ENCODE results near the gene KRTAP12-1.

The KRTAP12-1 gene

DNA sequence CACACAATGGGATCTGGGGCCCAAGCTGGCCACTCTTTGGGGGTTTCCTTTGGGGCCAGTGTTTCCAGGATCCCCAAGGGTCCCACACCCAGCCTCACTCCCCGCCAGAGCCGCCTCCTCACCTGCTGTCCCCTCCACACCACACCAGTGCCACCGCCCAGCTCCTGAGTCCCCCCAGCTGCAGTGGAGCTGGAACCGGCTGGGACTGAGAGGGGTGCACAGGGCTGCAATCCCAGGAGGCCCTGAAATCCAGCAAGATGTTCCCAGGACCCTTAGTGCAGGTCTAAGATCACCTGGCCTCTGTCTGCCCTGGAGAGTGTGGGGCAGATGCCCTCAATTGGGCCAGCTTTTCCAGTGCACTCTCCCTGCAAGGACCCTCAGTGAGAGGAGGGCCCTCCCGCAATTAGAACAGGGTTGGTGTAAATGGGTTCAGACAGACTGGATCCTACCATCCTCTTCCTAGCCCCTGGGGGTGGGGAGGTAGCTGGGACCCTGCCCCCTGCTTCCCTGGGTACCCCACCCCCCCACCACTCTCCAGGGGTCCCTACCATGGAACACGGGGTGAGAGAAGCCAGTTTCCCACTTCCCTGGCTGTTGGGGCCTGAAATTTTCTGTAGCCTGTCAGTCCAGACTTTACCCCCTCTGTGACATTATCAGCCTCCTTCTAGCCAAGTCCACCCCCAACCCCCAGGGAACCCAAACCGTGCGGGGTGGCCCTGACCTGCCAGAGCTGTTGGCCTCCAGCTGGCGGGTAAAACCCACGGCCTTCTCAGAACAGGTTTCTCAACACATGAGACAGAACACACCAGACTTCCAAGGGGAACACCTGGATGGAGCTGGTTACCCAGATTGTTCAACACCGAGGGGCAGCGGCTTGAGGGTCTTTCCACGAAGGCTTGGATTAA lies 22.0 kb upstream of the KRTAP12-1 start:
- Histone ChIP-seq H3K27ac (replicated peaks) (no peak overlapping the region), H3K4me3 (replicated peaks; ENCODE audit: insufficient read depth, low read length) (no peak overlapping the region), H3K27me3 (ENCODE audit: insufficient read depth, poor library complexity, severe bottlenecking) (peaks cover 36% of the 10 kb centered on the region)
- TF ChIP-seq GABPA (IDR thresholded peaks at IDR 0.05; ENCODE audit: low read depth) (no peak), SPI1 (IDR thresholded peaks at IDR 0.05; ENCODE audit: borderline replicate concordance, low read depth) (no peak), POLR2AphosphoS5 (IDR thresholded peaks at IDR 0.05; ENCODE audit: low read depth) (no peak)
- TF ChIP-seq, protein P1, sequence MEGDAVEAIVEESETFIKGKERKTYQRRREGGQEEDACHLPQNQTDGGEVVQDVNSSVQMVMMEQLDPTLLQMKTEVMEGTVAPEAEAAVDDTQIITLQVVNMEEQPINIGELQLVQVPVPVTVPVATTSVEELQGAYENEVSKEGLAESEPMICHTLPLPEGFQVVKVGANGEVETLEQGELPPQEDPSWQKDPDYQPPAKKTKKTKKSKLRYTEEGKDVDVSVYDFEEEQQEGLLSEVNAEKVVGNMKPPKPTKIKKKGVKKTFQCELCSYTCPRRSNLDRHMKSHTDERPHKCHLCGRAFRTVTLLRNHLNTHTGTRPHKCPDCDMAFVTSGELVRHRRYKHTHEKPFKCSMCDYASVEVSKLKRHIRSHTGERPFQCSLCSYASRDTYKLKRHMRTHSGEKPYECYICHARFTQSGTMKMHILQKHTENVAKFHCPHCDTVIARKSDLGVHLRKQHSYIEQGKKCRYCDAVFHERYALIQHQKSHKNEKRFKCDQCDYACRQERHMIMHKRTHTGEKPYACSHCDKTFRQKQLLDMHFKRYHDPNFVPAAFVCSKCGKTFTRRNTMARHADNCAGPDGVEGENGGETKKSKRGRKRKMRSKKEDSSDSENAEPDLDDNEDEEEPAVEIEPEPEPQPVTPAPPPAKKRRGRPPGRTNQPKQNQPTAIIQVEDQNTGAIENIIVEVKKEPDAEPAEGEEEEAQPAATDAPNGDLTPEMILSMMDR (IDR thresholded peaks at IDR 0.05; ENCODE audit: insufficient read depth, low read length), result no peak
- TF ChIP-seq, protein P2, sequence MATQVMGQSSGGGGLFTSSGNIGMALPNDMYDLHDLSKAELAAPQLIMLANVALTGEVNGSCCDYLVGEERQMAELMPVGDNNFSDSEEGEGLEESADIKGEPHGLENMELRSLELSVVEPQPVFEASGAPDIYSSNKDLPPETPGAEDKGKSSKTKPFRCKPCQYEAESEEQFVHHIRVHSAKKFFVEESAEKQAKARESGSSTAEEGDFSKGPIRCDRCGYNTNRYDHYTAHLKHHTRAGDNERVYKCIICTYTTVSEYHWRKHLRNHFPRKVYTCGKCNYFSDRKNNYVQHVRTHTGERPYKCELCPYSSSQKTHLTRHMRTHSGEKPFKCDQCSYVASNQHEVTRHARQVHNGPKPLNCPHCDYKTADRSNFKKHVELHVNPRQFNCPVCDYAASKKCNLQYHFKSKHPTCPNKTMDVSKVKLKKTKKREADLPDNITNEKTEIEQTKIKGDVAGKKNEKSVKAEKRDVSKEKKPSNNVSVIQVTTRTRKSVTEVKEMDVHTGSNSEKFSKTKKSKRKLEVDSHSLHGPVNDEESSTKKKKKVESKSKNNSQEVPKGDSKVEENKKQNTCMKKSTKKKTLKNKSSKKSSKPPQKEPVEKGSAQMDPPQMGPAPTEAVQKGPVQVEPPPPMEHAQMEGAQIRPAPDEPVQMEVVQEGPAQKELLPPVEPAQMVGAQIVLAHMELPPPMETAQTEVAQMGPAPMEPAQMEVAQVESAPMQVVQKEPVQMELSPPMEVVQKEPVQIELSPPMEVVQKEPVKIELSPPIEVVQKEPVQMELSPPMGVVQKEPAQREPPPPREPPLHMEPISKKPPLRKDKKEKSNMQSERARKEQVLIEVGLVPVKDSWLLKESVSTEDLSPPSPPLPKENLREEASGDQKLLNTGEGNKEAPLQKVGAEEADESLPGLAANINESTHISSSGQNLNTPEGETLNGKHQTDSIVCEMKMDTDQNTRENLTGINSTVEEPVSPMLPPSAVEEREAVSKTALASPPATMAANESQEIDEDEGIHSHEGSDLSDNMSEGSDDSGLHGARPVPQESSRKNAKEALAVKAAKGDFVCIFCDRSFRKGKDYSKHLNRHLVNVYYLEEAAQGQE (IDR thresholded peaks at IDR 0.05; ENCODE audit: insufficient replicate concordance, low read depth), result no peak
- no peak for DNase-seq (ENCODE audit: low read depth in 1 of 2, low spot score in 1 of 2)

DNA sequence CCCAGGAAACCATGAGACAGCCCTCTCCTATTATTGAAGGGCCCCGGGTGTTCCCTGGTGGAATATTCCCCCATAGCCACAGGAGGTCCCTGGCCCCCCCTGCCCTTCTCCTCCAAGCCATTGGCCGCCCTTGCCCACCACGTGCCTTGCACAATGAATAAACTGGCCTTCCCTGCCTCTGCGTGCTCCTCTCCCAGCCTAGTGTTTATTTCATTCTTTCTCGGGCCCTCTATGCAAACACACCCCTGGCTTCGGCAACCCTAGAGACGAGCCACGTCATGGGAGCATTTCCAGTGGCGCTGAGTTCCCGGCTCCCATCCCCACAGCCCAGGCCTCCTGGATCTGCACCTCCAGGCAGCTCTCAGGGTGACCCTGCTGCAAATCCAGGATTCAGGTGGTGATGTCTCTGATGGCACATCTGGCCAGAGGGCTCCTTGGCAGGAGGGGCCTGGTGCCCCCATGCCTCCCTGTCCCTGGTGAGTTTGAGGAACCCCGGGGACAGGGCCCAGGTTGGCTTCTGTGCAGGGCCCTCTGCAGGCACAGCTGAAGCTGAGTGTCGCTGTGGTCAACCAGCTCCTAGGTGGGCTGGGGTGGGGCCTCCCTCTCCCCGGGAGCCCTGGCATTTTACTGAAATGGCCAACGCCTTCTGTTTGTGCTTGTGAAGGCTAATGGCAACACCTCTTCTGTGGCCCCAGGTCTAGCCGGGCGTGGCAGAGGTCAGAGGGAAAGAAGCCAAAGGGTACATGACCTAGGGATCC lies 21.2 kb upstream of the KRTAP12-1 start:
- no peak overlapping the region for H3K4me3 ChIP-seq (replicated peaks; ENCODE audit: insufficient read depth, low read length)
- no peak for DNase-seq (ENCODE audit: low read depth in 1 of 2, low spot score in 1 of 2)
- H3K27me3 ChIP-seq (ENCODE audit: insufficient read depth, poor library complexity, severe bottlenecking), result peaks cover 34% of the 10 kb centered on the region
- H3K27ac ChIP-seq (replicated peaks), result no peak overlapping the region
- TF ChIP-seq POLR2AphosphoS5 (IDR thresholded peaks at IDR 0.05; ENCODE audit: low read depth) (no peak), GABPA (IDR thresholded peaks at IDR 0.05; ENCODE audit: low read depth) (no peak), SPI1 (IDR thresholded peaks at IDR 0.05; ENCODE audit: borderline replicate concordance, low read depth) (no peak)
- TF ChIP-seq, protein P2 (IDR thresholded peaks at IDR 0.05; ENCODE audit: insufficient replicate concordance, low read depth), result no peak
- TF ChIP-seq, protein P1 (IDR thresholded peaks at IDR 0.05; ENCODE audit: insufficient read depth, low read length), result no peak

DNA sequence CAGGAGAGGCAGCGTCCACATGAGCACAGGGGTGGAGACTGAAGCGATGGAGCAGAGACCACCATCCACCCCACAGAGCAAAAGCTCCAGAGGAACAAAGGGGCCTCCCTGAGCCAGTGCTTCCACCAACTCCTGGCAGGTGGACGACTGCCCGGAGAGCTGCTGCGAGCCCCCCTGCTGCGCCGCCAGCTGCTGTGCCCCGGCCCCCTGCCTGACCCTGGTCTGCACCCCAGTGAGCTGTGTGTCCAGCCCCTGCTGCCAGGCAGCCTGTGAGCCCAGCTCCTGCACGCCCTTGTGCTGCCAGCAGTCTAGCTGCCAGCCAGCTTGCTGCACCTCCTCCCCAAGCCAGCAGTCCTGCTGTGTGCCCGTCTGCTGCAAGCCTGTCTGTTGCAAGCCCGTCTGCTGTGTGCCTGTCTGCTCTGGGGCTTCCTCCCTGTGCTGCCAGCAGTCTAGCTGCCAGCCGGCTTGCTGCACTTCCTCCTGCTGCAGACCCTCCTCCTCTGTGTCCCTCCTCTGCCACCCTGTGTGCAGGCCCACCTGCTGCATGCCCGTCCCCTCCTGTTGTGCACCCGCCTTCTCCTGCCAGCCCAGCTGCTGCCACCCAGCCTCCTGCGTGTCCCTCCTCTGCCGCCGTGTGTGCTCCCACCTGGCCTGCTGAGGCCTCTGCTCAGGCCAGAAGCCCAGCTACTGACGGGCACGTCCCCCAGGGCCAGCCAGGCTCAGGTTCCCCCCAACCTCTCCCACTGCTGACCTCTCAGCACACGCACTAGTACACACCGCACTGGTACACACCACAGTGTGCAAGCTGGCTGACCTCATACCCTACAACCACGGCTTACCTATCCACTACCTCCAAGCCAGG lies 20.4 kb upstream of the KRTAP12-1 start:
- H3K27me3 ChIP-seq (ENCODE audit: insufficient read depth, poor library complexity, severe bottlenecking), result peaks cover 33% of the 10 kb centered on the region

More for the DNA sequence above, 20.4 kb upstream of the KRTAP12-1 start:
- no peak for TF ChIP-seq GABPA (IDR thresholded peaks at IDR 0.05; ENCODE audit: low read depth)
- TF ChIP-seq, protein P2 (IDR thresholded peaks at IDR 0.05; ENCODE audit: insufficient replicate concordance, low read depth), result no peak
- DNase-seq (ENCODE audit: low read depth in 1 of 2, low spot score in 1 of 2), result no peak
- no peak overlapping the region for H3K4me3 ChIP-seq (replicated peaks; ENCODE audit: insufficient read depth, low read length)
- H3K27ac ChIP-seq (replicated peaks), result no peak overlapping the region

Measured in HL-60 (cell line).